ENCODE data around the gene SMAD1.

The SMAD1 gene

DNA sequence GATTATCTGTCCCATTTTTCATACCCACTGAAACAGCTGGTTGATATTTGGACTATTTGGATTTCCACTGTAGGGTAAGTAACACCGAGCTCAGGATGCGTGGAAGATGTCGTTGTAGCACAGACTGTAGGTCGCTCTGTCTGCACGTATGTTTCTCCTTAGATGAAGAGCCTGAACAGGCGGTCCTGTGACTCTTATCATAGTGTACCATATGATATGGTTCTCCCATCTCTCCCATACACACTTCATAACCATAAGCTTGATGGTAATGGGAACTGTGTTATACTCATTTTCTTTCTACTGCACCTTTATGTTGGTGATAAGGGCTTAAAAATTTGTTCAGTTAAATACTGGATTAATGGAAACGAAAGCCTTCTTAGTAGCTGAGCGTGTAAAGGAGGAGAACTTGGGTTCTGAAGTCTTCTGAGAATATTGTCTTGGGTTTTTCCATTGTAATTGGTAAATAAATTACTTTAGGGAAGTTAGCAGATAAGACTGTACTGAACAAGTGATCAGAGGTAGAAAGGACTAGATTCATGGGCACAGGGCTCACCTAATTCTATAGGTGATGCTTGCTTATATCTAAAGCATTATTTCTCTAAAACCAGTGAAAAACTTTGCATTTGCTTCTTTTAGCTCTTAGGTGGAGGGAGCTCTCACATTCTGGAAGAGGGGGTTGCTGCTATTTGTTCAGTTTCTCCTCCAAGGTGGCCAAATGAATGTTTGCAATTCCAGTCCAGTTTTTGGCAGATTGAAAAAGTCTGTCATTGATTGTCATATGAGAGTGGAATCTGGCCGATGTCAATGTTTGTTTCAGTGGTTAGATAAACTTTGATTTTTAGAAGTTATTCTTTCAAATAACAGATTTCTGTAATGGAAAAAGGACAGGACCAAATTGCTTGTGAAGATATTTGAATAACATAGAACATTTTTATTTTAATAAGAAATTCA lies 15.8 kb downstream of the SMAD1 start:
- no peak for TF ChIP-seq GATA2 (IDR thresholded peaks at IDR 0.05; ENCODE audit: low read depth, low read length)
- TF ChIP-seq GATA3 (IDR thresholded peaks at IDR 0.05; ENCODE audit: low read depth, low read length): no peak

DNA sequence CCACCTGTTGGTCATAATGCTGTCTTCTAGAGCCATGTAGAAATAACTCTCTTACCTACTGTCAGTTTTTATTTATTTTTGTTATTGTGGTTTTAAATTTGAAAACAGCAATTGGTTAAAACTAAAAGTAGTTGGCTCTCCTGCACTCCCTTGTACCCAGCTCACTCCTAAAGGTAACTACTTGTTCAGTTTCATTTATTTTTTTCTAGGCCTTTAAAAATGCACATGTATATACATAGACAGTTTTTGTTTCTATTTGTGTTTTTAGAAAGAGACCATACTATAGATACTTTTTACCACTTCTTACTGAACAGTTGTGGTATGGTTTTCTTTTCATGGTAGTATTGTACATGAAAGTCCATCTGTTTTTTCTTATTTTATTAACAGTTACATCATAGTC lies 16.8 kb downstream of the SMAD1 start:
- TF ChIP-seq GATA3 (IDR thresholded peaks at IDR 0.05; ENCODE audit: low read depth, low read length) (no peak), GATA2 (IDR thresholded peaks at IDR 0.05; ENCODE audit: low read depth, low read length) (no peak)

GRCh38 chr4:145501051-145501660 lies 19.5 kb downstream of the SMAD1 start:
- no peak for TF ChIP-seq GATA3 (IDR thresholded peaks at IDR 0.05; ENCODE audit: low read depth, low read length)

- TF ChIP-seq GATA2 (IDR thresholded peaks at IDR 0.05; ENCODE audit: low read depth, low read length) (no peak), GATA3 (IDR thresholded peaks at IDR 0.05; ENCODE audit: low read depth, low read length) (no peak)
Observed at GRCh38 chr4:145502809-145503208, 21.2 kb downstream of the SMAD1 start.

GRCh38 chr4:145503486-145504072 lies 21.9 kb downstream of the SMAD1 start:
- TF ChIP-seq GATA3 (IDR thresholded peaks at IDR 0.05; ENCODE audit: low read depth, low read length) (no peak), GATA2 (IDR thresholded peaks at IDR 0.05; ENCODE audit: low read depth, low read length) (no peak)

GRCh38 chr4:145505995-145506394 lies 24.3 kb downstream of the SMAD1 start:
- TF ChIP-seq GATA2 (IDR thresholded peaks at IDR 0.05; ENCODE audit: low read depth, low read length) (no peak), GATA3 (IDR thresholded peaks at IDR 0.05; ENCODE audit: low read depth, low read length) (no peak)

DNA sequence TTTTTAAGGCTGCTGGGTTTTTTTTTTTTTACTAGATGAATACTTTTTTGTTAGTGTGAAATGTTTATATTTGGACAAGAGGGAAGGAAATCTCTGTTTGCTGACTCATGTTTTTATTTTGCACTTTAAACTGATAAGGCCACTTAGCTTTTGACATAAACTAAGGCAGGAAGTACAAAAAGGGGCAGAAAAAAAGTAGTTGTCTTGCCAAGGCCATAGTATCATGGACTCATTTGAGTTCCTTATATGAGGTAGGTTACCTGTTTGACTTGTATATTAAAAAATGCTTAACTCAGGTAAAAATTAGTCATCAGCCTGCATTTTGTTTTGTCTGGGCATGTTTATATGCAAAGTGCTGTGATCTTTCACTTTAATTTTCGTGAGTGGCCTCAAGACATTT lies 26.0 kb downstream of the SMAD1 start:
- TF ChIP-seq GATA3 (IDR thresholded peaks at IDR 0.05; ENCODE audit: low read depth, low read length) (no peak), GATA2 (IDR thresholded peaks at IDR 0.05; ENCODE audit: low read depth, low read length) (no peak)

DNA sequence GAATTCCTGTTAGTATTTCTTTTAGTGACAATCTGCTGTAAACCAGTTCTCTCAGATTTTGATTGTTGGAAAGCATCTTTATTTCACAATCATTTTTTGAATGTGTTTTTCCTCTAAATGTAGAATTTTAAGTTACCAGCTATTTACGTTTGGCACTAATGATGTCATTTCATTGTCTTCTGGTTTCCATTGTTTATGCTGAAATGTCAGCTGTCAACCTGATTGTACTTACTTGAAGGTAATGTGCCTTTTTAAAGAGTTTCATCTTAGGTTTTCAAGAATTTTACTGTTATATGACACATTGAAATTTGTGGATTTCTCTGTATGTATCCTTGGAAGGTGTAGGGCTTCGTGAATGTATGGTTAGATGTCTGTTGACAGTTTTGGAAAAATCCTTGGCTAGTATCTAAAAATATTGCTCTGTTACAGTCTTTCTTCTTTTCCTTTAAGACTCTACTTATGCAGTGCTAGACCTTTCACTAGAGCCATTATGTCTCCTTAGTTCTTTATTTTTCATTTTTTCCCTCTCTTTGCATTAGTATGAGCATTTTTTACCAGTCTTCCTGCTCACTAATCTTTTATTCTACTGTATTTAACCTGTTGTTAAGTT lies 30.4 kb downstream of the SMAD1 start:
- TF ChIP-seq GATA2 (IDR thresholded peaks at IDR 0.05; ENCODE audit: low read depth, low read length) (no peak), GATA3 (IDR thresholded peaks at IDR 0.05; ENCODE audit: low read depth, low read length) (no peak)

DNA sequence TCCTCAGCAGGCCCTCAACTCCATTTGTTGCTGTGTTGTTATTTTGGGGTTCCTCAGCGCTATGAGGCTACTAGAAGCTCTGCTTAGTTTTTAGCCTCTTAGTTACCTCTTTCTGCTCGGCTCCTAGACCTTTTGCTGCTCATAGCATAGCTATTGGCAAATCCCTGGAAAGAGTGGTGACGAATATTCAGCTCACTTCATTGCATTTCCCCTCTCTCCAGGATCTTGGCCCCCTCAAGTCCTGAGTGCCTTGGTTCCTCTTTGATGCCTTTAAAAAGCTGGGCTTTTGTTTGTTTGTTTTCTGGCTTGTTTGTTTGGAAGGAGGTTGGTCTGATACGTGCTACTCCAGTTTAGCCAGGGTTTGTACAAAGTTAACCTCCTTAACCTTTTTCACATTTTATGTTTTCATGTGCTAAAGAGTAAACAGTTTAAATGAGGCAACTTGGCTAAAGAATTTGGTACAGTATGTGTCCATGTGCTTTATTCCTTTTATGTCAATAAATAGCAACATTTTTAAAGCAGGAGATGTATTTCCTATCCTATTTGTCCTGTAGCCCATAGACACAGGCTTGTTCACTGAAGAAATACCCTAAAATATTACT lies 31.5 kb downstream of the SMAD1 start:
- TF ChIP-seq GATA3 (IDR thresholded peaks at IDR 0.05; ENCODE audit: low read depth, low read length): no peak
- TF ChIP-seq GATA2 (IDR thresholded peaks at IDR 0.05; ENCODE audit: low read depth, low read length): no peak

GRCh38 chr4:145520172-145520571 lies 38.5 kb downstream of the SMAD1 start:
- TF ChIP-seq GATA2 (IDR thresholded peaks at IDR 0.05; ENCODE audit: low read depth, low read length) (no peak), GATA3 (IDR thresholded peaks at IDR 0.05; ENCODE audit: low read depth, low read length) (no peak)

DNA sequence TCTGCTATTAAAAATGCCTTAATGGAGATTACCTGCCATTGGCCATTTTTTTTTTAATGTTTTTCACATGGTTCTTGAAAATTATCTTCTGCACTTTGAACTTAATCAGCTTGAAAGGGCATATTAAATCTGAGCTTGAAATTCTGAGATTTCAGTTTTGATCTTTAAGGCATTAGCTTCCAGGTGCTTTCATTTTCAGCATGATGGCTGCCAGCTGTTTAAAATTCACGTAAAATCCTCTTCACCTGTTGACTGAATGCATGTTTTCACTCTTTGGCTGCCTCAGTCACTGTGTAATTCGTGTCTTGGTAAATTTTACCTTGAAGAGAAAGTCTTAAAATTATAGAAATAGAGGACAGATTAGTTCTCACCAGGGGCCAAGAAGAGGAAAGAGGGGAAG lies 39.6 kb downstream of the SMAD1 start:
- TF ChIP-seq GATA3 (IDR thresholded peaks at IDR 0.05; ENCODE audit: low read depth, low read length) (no peak), GATA2 (IDR thresholded peaks at IDR 0.05; ENCODE audit: low read depth, low read length) (no peak)

DNA sequence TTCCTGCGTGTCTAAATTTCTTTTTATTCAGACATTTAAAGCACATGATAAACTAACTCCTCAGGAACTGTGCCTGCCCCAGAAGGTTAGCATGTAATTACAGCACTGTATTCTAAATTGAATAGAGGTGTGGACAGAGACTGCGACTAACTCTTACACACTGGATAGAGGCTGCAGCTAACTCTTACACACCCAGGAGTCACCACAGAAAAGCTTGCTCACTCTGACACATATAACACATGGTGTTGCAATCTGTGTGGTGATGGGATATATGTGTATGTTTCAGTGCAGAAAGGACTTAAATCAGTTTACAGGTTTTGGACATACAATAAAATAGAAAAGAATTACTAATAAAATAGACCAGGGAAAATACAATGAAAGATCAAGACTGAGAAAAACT lies 41.5 kb downstream of the SMAD1 start:
- TF ChIP-seq GATA3 (IDR thresholded peaks at IDR 0.05; ENCODE audit: low read depth, low read length): no peak
- no peak for TF ChIP-seq GATA2 (IDR thresholded peaks at IDR 0.05; ENCODE audit: low read depth, low read length)

DNA sequence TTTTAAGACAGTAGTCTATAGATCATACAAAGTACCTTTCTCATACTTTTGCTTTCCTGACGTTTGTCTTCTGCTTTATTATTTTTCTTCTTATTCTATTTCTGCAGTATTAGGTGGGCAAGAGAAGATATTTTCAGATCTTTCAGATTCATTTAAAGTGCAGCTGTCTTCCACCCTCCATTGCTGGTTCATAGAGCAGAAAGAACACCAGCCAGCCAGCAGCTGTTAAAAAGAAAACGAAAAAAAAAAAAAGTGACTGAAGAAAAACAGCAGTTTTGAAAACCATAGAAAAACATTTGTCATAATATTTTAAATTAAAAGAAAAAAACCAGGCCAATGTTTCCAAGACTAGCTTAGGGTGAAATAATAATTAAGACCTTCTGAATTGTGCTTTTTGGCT lies 42.9 kb downstream of the SMAD1 start:
- no peak for TF ChIP-seq GATA2 (IDR thresholded peaks at IDR 0.05; ENCODE audit: low read depth, low read length)
- no peak for TF ChIP-seq GATA3 (IDR thresholded peaks at IDR 0.05; ENCODE audit: low read depth, low read length)

GRCh38 chr4:145525291-145525740 lies 43.7 kb downstream of the SMAD1 start:
- TF ChIP-seq GATA2 (IDR thresholded peaks at IDR 0.05; ENCODE audit: low read depth, low read length): peak; percentile 91
- TF ChIP-seq GATA3 (IDR thresholded peaks at IDR 0.05; ENCODE audit: low read depth, low read length): peak; percentile 81

Data from SH-SY5Y (cell line).